K562 treated with DMSO at 1 percent for 12 hours (cell line): ENCODE measurements around the gene BFSP1. TPM values are rescaled to one million over a fixed set of nuclear protein-coding genes. Genes with fewer than 3 reads are reported as not detected.

Source experiments
- total RNA-seq: library from RNA; unstranded; fragments of 300-600 nt; gene quantifications from 2 replicates; pipeline ENCODE4 v1.2.3, GENCODE V29; 2022; ENCODE audit not compliant: insufficient read depth

Gene BFSP1
- 0.31 and 0.41 TPM in 2 replicates for total RNA-seq

GRCh38 chr20:17530716-17531664, at the start of gene BFSP1:
Gene BFSP1 (minus strand): TSS chr20:17531379. CDS start chr20:17531329, 50 bp downstream.

GRCh38 chr20:17569616-17570346, 38.6 kb upstream of the BFSP1 start, which contains the start of gene DSTN:
Gene DSTN (plus strand): TSS chr20:17570075. CDS start chr20:17570209, 134 bp downstream.

Other genes with a start within 250 kb of the BFSP1 start
- 43.9 and 83.3 TPM in 2 replicates for gene DSTN, start 38.7 kb upstream of the BFSP1 start, total RNA-seq
- gene RRBP1, start 150.9 kb upstream of the BFSP1 start, total RNA-seq: 19.9 and 66.6 TPM in 2 replicates
- gene BANF2, start 168.6 kb upstream of the BFSP1 start, total RNA-seq: not detected in 2 replicates